Mammary epithelial cell (primary cell): ENCODE data around the gene NFXL1.

Source experiments
- EZH2 ChIP-seq: IDR thresholded peaks from 2 replicates; pipeline ENCODE4 v1.6.1; 2012; ENCODE audit warnings: low read length, inconsistent platforms, borderline replicate concordance
- TF ChIP-seq, protein P1 (sequence below), 2 donors: IDR thresholded peaks in 1 of 2; conservative IDR thresholded peaks in 1 of 2; 2 replicates each; pipeline ENCODE4 v1.5.1; 2011 to 2012; ENCODE audit warnings: inconsistent platforms in 2 of 2, low read length in 2 of 2, mild to moderate bottlenecking in 2 of 2, control low read depth in 1 of 2, low read depth in 1 of 2; ENCODE audit not compliant: insufficient read depth in 1 of 2; ENCODE audit errors: extremely low read depth in 1 of 2

DNA sequence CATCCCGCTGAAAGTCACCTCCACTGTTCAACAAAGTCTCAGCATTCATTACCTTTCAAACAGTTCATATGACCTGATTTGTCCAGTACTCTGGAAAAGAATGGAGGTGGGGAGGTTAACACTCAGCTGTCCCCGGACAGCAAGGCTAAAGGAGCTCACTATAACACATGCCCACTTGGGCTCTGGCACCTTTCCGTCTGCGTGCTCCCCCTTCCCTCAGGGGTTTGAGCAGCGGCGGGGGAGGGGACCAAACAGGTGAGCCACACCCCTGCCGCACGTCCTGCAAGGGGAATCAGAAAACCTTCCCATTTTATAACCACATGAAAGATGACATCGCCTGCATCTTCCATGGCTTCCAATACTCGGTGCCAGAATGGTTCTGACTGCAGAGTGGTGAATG lies 39.9 kb upstream of the NFXL1 start:
- TF ChIP-seq, protein P1, sequence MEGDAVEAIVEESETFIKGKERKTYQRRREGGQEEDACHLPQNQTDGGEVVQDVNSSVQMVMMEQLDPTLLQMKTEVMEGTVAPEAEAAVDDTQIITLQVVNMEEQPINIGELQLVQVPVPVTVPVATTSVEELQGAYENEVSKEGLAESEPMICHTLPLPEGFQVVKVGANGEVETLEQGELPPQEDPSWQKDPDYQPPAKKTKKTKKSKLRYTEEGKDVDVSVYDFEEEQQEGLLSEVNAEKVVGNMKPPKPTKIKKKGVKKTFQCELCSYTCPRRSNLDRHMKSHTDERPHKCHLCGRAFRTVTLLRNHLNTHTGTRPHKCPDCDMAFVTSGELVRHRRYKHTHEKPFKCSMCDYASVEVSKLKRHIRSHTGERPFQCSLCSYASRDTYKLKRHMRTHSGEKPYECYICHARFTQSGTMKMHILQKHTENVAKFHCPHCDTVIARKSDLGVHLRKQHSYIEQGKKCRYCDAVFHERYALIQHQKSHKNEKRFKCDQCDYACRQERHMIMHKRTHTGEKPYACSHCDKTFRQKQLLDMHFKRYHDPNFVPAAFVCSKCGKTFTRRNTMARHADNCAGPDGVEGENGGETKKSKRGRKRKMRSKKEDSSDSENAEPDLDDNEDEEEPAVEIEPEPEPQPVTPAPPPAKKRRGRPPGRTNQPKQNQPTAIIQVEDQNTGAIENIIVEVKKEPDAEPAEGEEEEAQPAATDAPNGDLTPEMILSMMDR (conservative IDR thresholded peaks at IDR 0.05 in 1 of 2, IDR thresholded peaks at IDR 0.05 in 1 of 2; ENCODE audit: extremely low read depth in 1 of 2, insufficient read depth in 1 of 2, low read depth in 1 of 2, low read length in 2 of 2), result no peak
- TF ChIP-seq EZH2, result no peak
